VCaP (cell line): ENCODE measurements around the gene BCKDK.

Experiments used
- H3K27ac ChIP-seq: fragments of 450-650 bp; 2 replicates; pipeline ENCODE4 v1.5.1; 2017
- CTCF ChIP-seq: fragments of 450-650 bp; conservative IDR thresholded peaks from 2 replicates; pipeline ENCODE4 v1.5.1; 2017; ENCODE audit warnings: mild to moderate bottlenecking, moderate library complexity

The BCKDK gene

GRCh38 chr16:31112711-31113110, 4.5 kb downstream of the BCKDK start:
- TF ChIP-seq CTCF: no peak
- no peak overlapping the region for H3K27ac ChIP-seq

- no peak overlapping the region for H3K27ac ChIP-seq
- no peak for TF ChIP-seq CTCF
Observed at GRCh38 chr16:31113121-31114120, 5.2 kb downstream of the BCKDK start.

- TF ChIP-seq CTCF: no peak
- H3K27ac ChIP-seq: no peak overlapping the region
Observed at GRCh38 chr16:31114468-31114867, 6.3 kb downstream of the BCKDK start.

- H3K27ac ChIP-seq: peak within 1 kb of the TSS; percentile 81
- TF ChIP-seq CTCF: no peak
Observed at GRCh38 chr16:31117384-31118222, 9.4 kb downstream of the BCKDK start, which contains the start of gene KAT8. Gene KAT8 (plus strand): TSS chr16:31117664. CDS start chr16:31117682, 18 bp downstream.

- no peak for TF ChIP-seq CTCF
- peak overlapping the region; percentile 81 for H3K27ac ChIP-seq
Observed at GRCh38 chr16:31118223-31119155, 10.3 kb downstream of the BCKDK start.

- no peak for TF ChIP-seq CTCF
- H3K27ac ChIP-seq: no peak overlapping the region
Observed at GRCh38 chr16:31120129-31120528, 11.9 kb downstream of the BCKDK start.
